HL-60 (cell line): Measurements from ENCODE around the gene ALDH4A1.

Source experiments
- DNase-seq, 2 experiments: peaks; one replicate each; pipeline ENCODE4 v3.0.0-alpha.2; 2010 to 2020; ENCODE audit warnings: low read depth in 1 of 2, low spot score in 1 of 2
- H3K27ac ChIP-seq: fragments of 250-450 bp; sonication (Bioruptor Pico); replicated peaks from 2 replicates; pipeline ENCODE4 v1.5.1; 2020; ENCODE audit warnings: mild to moderate bottlenecking, moderate library complexity
- H3K27me3 ChIP-seq: fragments of 250-450 bp; sonication (Bioruptor Pico); 2 replicates; pipeline ENCODE4 v1.5.1; 2021; ENCODE audit warnings: mild to moderate bottlenecking, moderate library complexity; ENCODE audit not compliant: insufficient read depth, poor library complexity, severe bottlenecking
- H3K4me3 ChIP-seq: replicated peaks from 2 replicates; pipeline ENCODE4 v1.5.1; 2011; ENCODE audit warnings: mild to moderate bottlenecking, control low read depth, low read length; ENCODE audit not compliant: insufficient read depth
- CTCF ChIP-seq: IDR thresholded peaks from one replicate; pipeline ENCODE4 v1.5.1; 2011; ENCODE audit warnings: low read length, control low read depth, inconsistent platforms; ENCODE audit not compliant: insufficient read depth
- GABPA ChIP-seq: IDR thresholded peaks from 2 replicates; pipeline ENCODE4 v1.6.1; 2012; ENCODE audit warnings: low read depth
- POLR2AphosphoS5 ChIP-seq: IDR thresholded peaks from 2 replicates; pipeline ENCODE4 v1.6.1; 2012; ENCODE audit warnings: low read depth
- REST ChIP-seq: IDR thresholded peaks from 2 replicates; pipeline ENCODE4 v1.6.1; 2012; ENCODE audit warnings: low read depth; ENCODE audit not compliant: insufficient replicate concordance
- SPI1 ChIP-seq: IDR thresholded peaks from 2 replicates; pipeline ENCODE4 v1.6.1; 2012; ENCODE audit warnings: low read depth, mild to moderate bottlenecking, borderline replicate concordance

The ALDH4A1 gene

GRCh38 chr1:18856435-18856834 lies 45.9 kb downstream of the ALDH4A1 start:
- H3K27me3 ChIP-seq: no peaks in the 10 kb centered on the region
- no peak for DNase-seq
- TF ChIP-seq SPI1: no peak
- no peak for TF ChIP-seq GABPA
- no peak for TF ChIP-seq POLR2AphosphoS5
- no peak for TF ChIP-seq REST
- no peak for TF ChIP-seq CTCF
- no peak overlapping the region for H3K27ac ChIP-seq
- no peak overlapping the region for H3K4me3 ChIP-seq

GRCh38 chr1:18855573-18855972 lies 46.8 kb downstream of the ALDH4A1 start:
- no peak overlapping the region for H3K27ac ChIP-seq
- DNase-seq: no peak
- TF ChIP-seq REST (no peak), POLR2AphosphoS5 (no peak), SPI1 (no peak), CTCF (no peak), GABPA (no peak)
- no peaks in the 10 kb centered on the region for H3K27me3 ChIP-seq
- H3K4me3 ChIP-seq: no peak overlapping the region

- Histone ChIP-seq H3K4me3 (no peak overlapping the region), H3K27me3 (no peaks in the 10 kb centered on the region), H3K27ac (no peak overlapping the region)
- no peak for TF ChIP-seq CTCF
- TF ChIP-seq POLR2AphosphoS5: no peak
- TF ChIP-seq SPI1: no peak
- no peak for TF ChIP-seq REST
- TF ChIP-seq GABPA: no peak
- no peak for DNase-seq
Observed at GRCh38 chr1:18854331-18855025, 47.9 kb downstream of the ALDH4A1 start.
